SK-N-SH (cell line): Measurements from ENCODE around the gene UBE2D1.

Source experiments
- CTCF ChIP-seq: fragments of 200-600 bp; sonication (generic); IDR thresholded peaks from 2 replicates; pipeline ENCODE4 v1.6.1; 2017; ENCODE audit warnings: antibody characterized with exemption, mild to moderate bottlenecking, moderate library complexity
- GATA2 ChIP-seq: sonication (generic); formaldehyde crosslinking; IDR thresholded peaks from 2 replicates; pipeline ENCODE4 v1.5.0; 2020; ENCODE audit warnings: mild to moderate bottlenecking, missing genetic modification reagents
- JUND ChIP-seq: IDR thresholded peaks from 2 replicates; pipeline ENCODE4 v1.4.0; 2012
- PBX3 ChIP-seq: IDR thresholded peaks from 2 replicates; pipeline ENCODE4; 2012
- RFX5 ChIP-seq: IDR thresholded peaks from 2 replicates; pipeline ENCODE4 v1.6.1; 2012; ENCODE audit warnings: mild to moderate bottlenecking, improper control_type of control experiment, low read length

- peak; percentile 86 for TF ChIP-seq CTCF
- TF ChIP-seq JUND, result no peak
- no peak for TF ChIP-seq RFX5
- no peak for TF ChIP-seq PBX3
- TF ChIP-seq GATA2 (CRISPR knock-in tag), result no peak
Measured at GRCh38 chr10:58299580-58299979, 35.2 kb upstream of the UBE2D1 start.
